ENCODE data around the gene TPD52L1. TPM values are rescaled to one million over a fixed set of nuclear protein-coding genes. Genes with fewer than 3 reads are reported as not detected.

The TPD52L1 gene
- total and polyA plus RNA-seq, 10 of the 15 experiments (the other 5 are each of a cell fraction or from before 2014, with no cell fraction given), result 0.03 to 2.6 (median 0.16) TPM; not detected in 3

DNA sequence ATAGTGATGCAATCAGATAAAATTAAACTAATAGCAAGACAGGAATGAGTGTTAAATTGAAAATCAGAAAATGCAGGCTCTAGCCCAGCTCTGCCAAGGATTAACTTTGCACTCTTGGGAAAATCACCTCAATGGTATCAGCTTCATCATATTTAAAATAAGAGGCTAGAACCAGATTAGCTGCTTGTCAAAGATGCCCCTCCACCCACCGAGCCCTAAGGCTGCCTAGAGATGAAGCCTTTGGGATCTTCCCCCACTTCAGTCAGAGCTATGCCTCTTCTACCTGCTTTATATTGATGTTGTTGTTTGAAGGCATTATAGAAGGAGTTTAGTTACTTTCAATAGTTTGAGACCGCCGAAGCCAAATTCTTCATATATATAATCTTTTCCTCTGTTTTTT lies 100.7 kb downstream of the TPD52L1 start:
- Histone ChIP-seq H3K79me2 (ENCODE audit: control insufficient read depth, insufficient read depth, low read length) (no peaks in the 10 kb centered on the region), H3K27me3 (replicated peaks in 1 of 2; ENCODE audit: control insufficient read depth in 2 of 2, insufficient read depth in 2 of 2, low read length in 1 of 2) (no peaks in the 10 kb centered on the region; a peak in 1 of 4 replicates), H3K4me2 (ENCODE audit: control insufficient read depth, insufficient read depth) (no peak overlapping the region), H2AFZ (ENCODE audit: control insufficient read depth, low read depth, low read length) (no peak overlapping the region), H3K9me3 (replicated peaks; ENCODE audit: control insufficient read depth, insufficient read depth, low read length) (no peaks in the 10 kb centered on the region), H3K4me1 (ENCODE audit: control insufficient read depth, insufficient read depth, low read length) (no peaks in the 10 kb centered on the region), H3K4me3 (no peak overlapping the region), H3K9ac (ENCODE audit: control insufficient read depth, insufficient read depth, low read length) (no peak overlapping the region), H3K36me3 (ENCODE audit: control insufficient read depth in 2 of 2, insufficient read depth in 2 of 2, low read length in 1 of 2) (no peaks in the 10 kb centered on the region), H4K20me1 (ENCODE audit: control insufficient read depth, insufficient read depth) (no peaks in the 10 kb centered on the region), H3K27ac (ENCODE audit: control insufficient read depth, insufficient read depth) (no peak overlapping the region)
- FAIRE-seq (no peak), DNase-seq (ENCODE audit: low read depth, low spot score) (no peak), ATAC-seq (no peak)
- TF ChIP-seq ESRRA (IDR thresholded peaks at IDR 0.05; ENCODE audit: low read length) (no peak), SKIL (IDR thresholded peaks at IDR 0.05; ENCODE audit: low read depth, poor library complexity, severe bottlenecking) (no peak), NFYA (IDR thresholded peaks at IDR 0.05; ENCODE audit: borderline replicate concordance, low read depth, low read length) (no peak)
- TF ChIP-seq, protein P1, sequence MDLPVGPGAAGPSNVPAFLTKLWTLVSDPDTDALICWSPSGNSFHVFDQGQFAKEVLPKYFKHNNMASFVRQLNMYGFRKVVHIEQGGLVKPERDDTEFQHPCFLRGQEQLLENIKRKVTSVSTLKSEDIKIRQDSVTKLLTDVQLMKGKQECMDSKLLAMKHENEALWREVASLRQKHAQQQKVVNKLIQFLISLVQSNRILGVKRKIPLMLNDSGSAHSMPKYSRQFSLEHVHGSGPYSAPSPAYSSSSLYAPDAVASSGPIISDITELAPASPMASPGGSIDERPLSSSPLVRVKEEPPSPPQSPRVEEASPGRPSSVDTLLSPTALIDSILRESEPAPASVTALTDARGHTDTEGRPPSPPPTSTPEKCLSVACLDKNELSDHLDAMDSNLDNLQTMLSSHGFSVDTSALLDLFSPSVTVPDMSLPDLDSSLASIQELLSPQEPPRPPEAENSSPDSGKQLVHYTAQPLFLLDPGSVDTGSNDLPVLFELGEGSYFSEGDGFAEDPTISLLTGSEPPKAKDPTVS (IDR thresholded peaks at IDR 0.05; ENCODE audit: low read depth, low read length), result no peak
- intact Hi-C loops (cut with micrococcal nuclease; ENCODE audit: unreplicated experiment) (no loop called here), in situ Hi-C loops (cut with MboI) (no loop called here)
- WGBS (ENCODE audit: insufficient coverage, insufficient replicate concordance, low lambda C conversion rate, missing lambda C conversion rate), result 74% methylated on average over 3 of the region's 3 CpGs
- ChIA-PET POLR2A (no interaction called here), CTCF (interaction anchor here (0.7 kb wide), 1 partner anchor 349 kb away, joined by 3 read pairs; no protein-coding TSS in a partner anchor), SMC1A (ENCODE audit: uncharacterized antibody, unreplicated experiment) (no interaction called here), RAD21 (ENCODE audit: unreplicated experiment) (no interaction called here)
- no TSS peak for BruUV-seq (replicated peaks)

Measured in GM12878 (cell line).